Activated CD4-positive, alpha-beta memory T cell treated with anti-CD3 and anti-CD28 coated beads, Interleukin-2, amount 10 ng/mL, durations not matched to agents 7 days and 5 days (primary cell): ENCODE measurements around the gene ZNF444. TPM values are rescaled to one million over a fixed set of nuclear protein-coding genes. Genes with fewer than 3 reads are reported as not detected.

ENCODE experiments used
- CTCF ChIA-PET: fragments of 350-600 bp; sonication (Branson Sonifier 250); formaldehyde crosslinking; loops from one replicate; lab custom pipeline; 2021; ENCODE audit warnings: antibody characterized with exemption, inconsistent platforms; lab: Charles Lee
- POLR2A ChIA-PET: fragments of 350-600 bp; sonication (Branson Sonifier 250); formaldehyde crosslinking; loops from one replicate; lab custom pipeline; 2021; ENCODE audit warnings: antibody characterized with exemption; lab: Charles Lee
- DNase-seq: peaks from one replicate; pipeline ENCODE4 v3.0.0-alpha.2; 2020
- H3K27ac Mint-ChIP-seq: one replicate; pipeline ENCODE4 v1.8.0; 2021; ENCODE audit warnings: mild to moderate bottlenecking, mixed read lengths
- H3K27me3 Mint-ChIP-seq: one replicate; pipeline ENCODE4 v1.8.0; 2021; ENCODE audit warnings: mixed read lengths
- H3K36me3 Mint-ChIP-seq: one replicate; pipeline ENCODE4 v1.8.0; 2021; ENCODE audit warnings: low read depth, mixed read lengths
- H3K4me1 Mint-ChIP-seq: one replicate; pipeline ENCODE4 v1.8.0; 2021; ENCODE audit warnings: mixed read lengths
- H3K4me3 Mint-ChIP-seq: one replicate; pipeline ENCODE4 v1.8.0; 2021; ENCODE audit warnings: mild to moderate bottlenecking, mixed read lengths
- H3K9me3 Mint-ChIP-seq: one replicate; pipeline ENCODE4 v1.8.0; 2021; ENCODE audit warnings: mixed read lengths
- total RNA-seq, 2 experiments: library from RNA; stranded (reverse); gene quantifications; one replicate each; pipeline ENCODE4 v1.2.3, GENCODE V29; 2021

The ZNF444 gene
- total RNA-seq, 2 experiments from 2014 or later: 25.7 to 26.3 TPM

- H3K9me3 Mint-ChIP-seq: no peaks in the 10 kb centered on the region
Measured at GRCh38 chr19:56134654-56134921, 6.5 kb upstream of the ZNF444 start.

DNA sequence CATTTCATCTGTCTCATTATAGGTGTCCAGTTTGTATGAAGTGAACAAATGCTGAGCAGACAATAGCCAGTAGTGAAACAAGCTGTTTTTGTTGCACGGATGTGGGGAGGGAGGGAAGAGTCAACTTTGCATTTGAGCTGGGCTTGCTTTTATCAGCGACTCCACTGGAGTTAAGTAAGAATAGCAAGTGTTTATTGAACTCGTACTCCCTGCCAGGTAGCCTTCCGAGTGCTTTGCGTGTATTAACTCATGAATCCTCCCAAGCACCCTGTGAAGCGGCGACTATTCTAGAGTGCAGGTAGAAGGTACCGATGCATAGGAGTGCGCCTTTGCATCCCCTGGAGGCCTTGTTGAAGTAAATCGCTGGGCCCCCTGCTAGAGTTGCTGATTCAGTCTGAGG, 4.7 kb upstream of the ZNF444 start:
- POLR2A ChIA-PET: interaction anchor here (0.8 to 1.7 kb wide), 2 partner anchors 11 to 16 kb away, joined by 3 to 6 read pairs; partner anchors contain the start of gene ZNF787

More at GRCh38 chr19:56134654-56134921, 6.5 kb upstream of the ZNF444 start:
- no peaks in the 10 kb centered on the region for H3K27me3 Mint-ChIP-seq
- ChIA-PET CTCF (interaction anchor here (0.8 kb wide), 1 partner anchor 37 kb away, joined by 3 read pairs; no protein-coding TSS in a partner anchor), POLR2A (interaction anchor here (1.5 kb wide), 1 partner anchor 14 kb away, joined by 5 read pairs; the partner anchor contains the start of gene ZNF787)
- H3K27ac Mint-ChIP-seq: no peak overlapping the region
- no peaks in the 10 kb centered on the region for H3K36me3 Mint-ChIP-seq
- no peak for DNase-seq
- H3K4me3 Mint-ChIP-seq: no peak overlapping the region
- peaks cover 6% of the 10 kb centered on the region for H3K4me1 Mint-ChIP-seq

GRCh38 chr19:56137405-56137804, 3.7 kb upstream of the ZNF444 start:
- Mint-ChIP-seq H3K4me3 (no peak overlapping the region), H3K27ac (no peak overlapping the region), H3K4me1 (peaks cover 23% of the 10 kb centered on the region), H3K36me3 (no peaks in the 10 kb centered on the region), H3K27me3 (no peaks in the 10 kb centered on the region), H3K9me3 (no peaks in the 10 kb centered on the region)
- ChIA-PET POLR2A (interaction anchor here (0.6 to 1.7 kb wide), 2 partner anchors 17 to 464 kb away, joined by 3 to 6 read pairs; partner anchors contain the start of gene ZNF787), CTCF (no interaction called here)
- DNase-seq: no peak

More for the DNA sequence above, 4.7 kb upstream of the ZNF444 start:
- Mint-ChIP-seq H3K36me3 (no peaks in the 10 kb centered on the region), H3K4me1 (peaks cover 16% of the 10 kb centered on the region), H3K4me3 (no peak overlapping the region), H3K9me3 (no peaks in the 10 kb centered on the region), H3K27me3 (no peaks in the 10 kb centered on the region), H3K27ac (no peak overlapping the region)
- CTCF ChIA-PET: interaction anchor here (0.7 kb wide), 1 partner anchor 54 kb away, joined by 5 read pairs; no protein-coding TSS in a partner anchor
- DNase-seq: no peak

- Mint-ChIP-seq H3K4me1 (peaks cover 29% of the 10 kb centered on the region), H3K9me3 (no peaks in the 10 kb centered on the region), H3K36me3 (no peaks in the 10 kb centered on the region), H3K27ac (no peak overlapping the region), H3K4me3 (no peak overlapping the region), H3K27me3 (no peaks in the 10 kb centered on the region)
- ChIA-PET POLR2A (interaction anchor here (1.1 to 1.5 kb wide), 2 partner anchors 15 to 17 kb away, joined by 3 to 4 read pairs; partner anchors contain the start of gene ZNF787), CTCF (interaction anchor here (1.0 kb wide), 1 partner anchor 115 kb away, joined by 3 read pairs; no protein-coding TSS in a partner anchor)
- DNase-seq: no peak
Measured at GRCh38 chr19:56138069-56138468, 3.0 kb upstream of the ZNF444 start.

GRCh38 chr19:56139847-56140582, 1.1 kb upstream of the ZNF444 start:
- H3K9me3 Mint-ChIP-seq: no peaks in the 10 kb centered on the region
- H3K27me3 Mint-ChIP-seq: no peaks in the 10 kb centered on the region
- CTCF ChIA-PET: no interaction called here
- POLR2A ChIA-PET: interaction anchor here (1.3 to 3.0 kb wide), 4 partner anchors 18 to 59 kb away, joined by 3 to 20 read pairs (median 4); partner anchors contain the start of gene ZNF787
- peak overlapping the region; percentile 83 for H3K27ac Mint-ChIP-seq
- H3K4me1 Mint-ChIP-seq: peaks cover 40% of the 10 kb centered on the region
- no peaks in the 10 kb centered on the region for H3K36me3 Mint-ChIP-seq
- peak overlapping the region; percentile 76 for H3K4me3 Mint-ChIP-seq
- DNase-seq: no peak

DNA sequence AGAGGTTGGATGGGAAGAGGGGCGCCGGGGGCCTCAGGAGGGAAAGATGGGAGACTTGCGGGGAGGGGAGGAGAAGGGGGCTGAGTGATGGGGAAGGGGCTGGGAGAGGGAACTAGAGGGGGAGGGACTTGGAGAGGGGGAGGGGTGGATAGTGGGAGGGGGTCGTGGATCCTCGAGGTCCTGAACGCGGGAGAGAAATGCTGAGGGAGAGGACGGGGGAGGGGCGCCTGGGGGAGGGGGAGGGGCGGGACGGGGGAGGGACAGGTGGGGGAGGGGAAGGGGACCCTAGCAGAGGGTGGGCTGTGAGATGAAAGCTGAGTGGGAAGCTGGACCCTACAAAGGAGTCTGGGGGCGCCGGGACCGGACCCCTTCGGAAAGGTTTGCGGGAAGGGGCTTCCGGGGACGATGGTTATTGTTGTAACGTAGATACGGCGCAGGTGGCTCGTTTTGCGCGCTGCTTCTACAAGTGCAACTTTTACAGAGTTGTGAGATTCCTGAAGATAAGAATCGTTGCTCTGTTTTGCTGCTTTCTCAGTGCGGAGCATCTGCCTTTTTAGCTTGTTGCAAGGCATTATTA, 418 bp downstream of the ZNF444 start:
- peak; percentile 36 for DNase-seq
- H3K4me3 Mint-ChIP-seq: peak overlapping the region; percentile 76

GRCh38 chr19:56142087-56142787, 1.1 kb downstream of the ZNF444 start:
- no peak for DNase-seq
- Mint-ChIP-seq H3K4me3 (peak overlapping the region; percentile 76), H3K9me3 (no peaks in the 10 kb centered on the region), H3K4me1 (peaks cover 40% of the 10 kb centered on the region), H3K27me3 (no peaks in the 10 kb centered on the region), H3K27ac (peak overlapping the region; percentile 54), H3K36me3 (no peaks in the 10 kb centered on the region)
- ChIA-PET CTCF (no interaction called here), POLR2A (interaction anchor here (1.2 to 3.0 kb wide), 2 partner anchors 22 to 256 kb away, joined by 3 to 20 read pairs; partner anchors contain the start of gene ZNF787)

More for the DNA sequence above, 418 bp downstream of the ZNF444 start:
- Mint-ChIP-seq H3K36me3 (no peaks in the 10 kb centered on the region), H3K27ac (peak overlapping the region; percentile 83), H3K4me1 (peaks cover 40% of the 10 kb centered on the region), H3K9me3 (no peaks in the 10 kb centered on the region), H3K27me3 (no peaks in the 10 kb centered on the region)
- ChIA-PET POLR2A (interaction anchor here (1.0 to 3.0 kb wide), 5 partner anchors 11 to 257 kb away, joined by 3 to 20 read pairs (median 3); partner anchors contain the start of gene ZNF787), CTCF (no interaction called here)

DNA sequence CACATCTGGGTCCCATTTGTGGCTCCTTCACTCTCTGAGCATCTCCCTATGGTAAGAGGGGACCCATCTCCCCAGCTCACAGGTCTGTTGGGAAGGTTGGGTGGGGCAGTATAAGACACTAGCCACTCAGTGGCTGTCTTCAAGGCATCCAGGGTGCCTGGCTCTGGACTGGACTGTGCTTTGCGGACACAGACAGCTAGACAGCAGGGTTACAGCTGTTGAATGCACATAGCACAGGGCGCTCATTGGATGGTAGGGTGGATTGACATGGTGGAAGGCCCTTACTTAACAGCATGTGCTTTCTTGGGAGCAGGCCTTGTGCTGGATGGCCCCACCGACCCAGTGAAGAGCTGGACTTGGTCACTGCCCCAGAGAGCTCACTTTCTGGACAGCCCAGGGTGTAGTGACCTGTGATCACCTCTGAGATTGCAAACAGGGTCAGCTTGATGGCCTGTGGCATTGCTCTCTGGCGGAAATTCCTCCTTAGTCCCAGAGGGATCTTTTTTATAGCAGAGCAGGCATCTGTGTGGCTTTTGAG, 1.9 kb downstream of the ZNF444 start:
- no peaks in the 10 kb centered on the region for H3K27me3 Mint-ChIP-seq
- CTCF ChIA-PET: no interaction called here
- POLR2A ChIA-PET: interaction anchor here (3.0 kb wide), 1 partner anchor 23 kb away, joined by 20 read pairs; the partner anchor contains the start of gene ZNF787
- no peaks in the 10 kb centered on the region for H3K9me3 Mint-ChIP-seq
- H3K27ac Mint-ChIP-seq: no peak overlapping the region
- peaks cover 40% of the 10 kb centered on the region for H3K4me1 Mint-ChIP-seq
- H3K4me3 Mint-ChIP-seq: no peak overlapping the region
- peaks cover 2% of the 10 kb centered on the region for H3K36me3 Mint-ChIP-seq
- DNase-seq: no peak

DNA sequence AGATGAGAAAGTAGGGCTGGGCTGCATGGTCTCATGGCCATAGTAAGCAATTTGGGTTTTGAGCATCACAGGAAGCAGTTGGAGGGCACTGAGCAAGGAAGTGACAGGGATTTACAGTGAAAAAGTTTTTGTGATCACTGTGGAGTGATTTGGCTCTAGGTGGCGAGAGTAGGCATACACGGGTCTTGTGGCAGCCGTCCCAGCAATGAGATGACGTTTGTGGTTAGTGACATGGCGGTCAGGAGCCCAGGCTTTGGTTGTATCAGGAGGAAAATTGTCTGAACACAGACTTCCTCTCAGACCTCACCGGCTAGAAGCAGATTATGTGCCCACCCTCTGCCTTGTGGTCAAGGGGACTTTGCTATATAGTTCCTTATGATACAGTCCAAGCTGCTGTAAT, 3.3 kb downstream of the ZNF444 start:
- POLR2A ChIA-PET: no interaction called here
- H3K27ac Mint-ChIP-seq: peak overlapping the region; percentile 77
- CTCF ChIA-PET: interaction anchor here (1.3 kb wide), 1 partner anchor 11 kb away, joined by 3 read pairs; no protein-coding TSS in a partner anchor
- no peak overlapping the region for H3K4me3 Mint-ChIP-seq
- peaks cover 35% of the 10 kb centered on the region for H3K4me1 Mint-ChIP-seq
- peaks cover 9% of the 10 kb centered on the region for H3K36me3 Mint-ChIP-seq
- no peaks in the 10 kb centered on the region for H3K27me3 Mint-ChIP-seq
- no peak for DNase-seq
- no peaks in the 10 kb centered on the region for H3K9me3 Mint-ChIP-seq

DNA sequence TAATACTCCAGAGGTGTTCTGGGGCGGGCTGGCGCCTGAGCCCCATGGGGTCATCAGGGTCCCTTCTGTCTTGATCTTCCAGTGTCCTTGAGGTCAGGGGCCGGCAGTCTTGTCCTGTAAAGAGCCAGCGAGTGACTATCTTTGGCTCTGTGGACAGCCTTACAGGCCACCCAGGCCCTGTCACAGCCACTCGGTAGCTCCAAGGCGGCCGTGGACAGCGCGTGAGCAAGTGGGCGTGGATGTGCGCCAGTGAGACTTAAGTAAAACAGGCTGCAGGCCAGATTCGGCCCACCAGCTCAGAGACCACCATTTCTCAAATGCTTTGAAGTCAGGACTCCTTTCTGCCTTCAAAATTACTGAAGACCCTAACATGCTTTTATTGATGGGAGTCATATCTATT, 3.7 kb downstream of the ZNF444 start:
- ChIA-PET POLR2A (no interaction called here), CTCF (interaction anchor here (1.3 kb wide), 1 partner anchor 10 kb away, joined by 3 read pairs; no protein-coding TSS in a partner anchor)
- H3K27ac Mint-ChIP-seq: no peak overlapping the region
- no peaks in the 10 kb centered on the region for H3K9me3 Mint-ChIP-seq
- no peak overlapping the region for H3K4me3 Mint-ChIP-seq
- peaks cover 31% of the 10 kb centered on the region for H3K4me1 Mint-ChIP-seq
- H3K36me3 Mint-ChIP-seq: peaks cover 14% of the 10 kb centered on the region
- H3K27me3 Mint-ChIP-seq: no peaks in the 10 kb centered on the region
- no peak for DNase-seq

GRCh38 chr19:56145698-56146097, 4.6 kb downstream of the ZNF444 start:
- H3K4me1 Mint-ChIP-seq: peaks cover 24% of the 10 kb centered on the region
- ChIA-PET CTCF (no interaction called here), POLR2A (no interaction called here)
- H3K4me3 Mint-ChIP-seq: no peak overlapping the region
- H3K9me3 Mint-ChIP-seq: no peaks in the 10 kb centered on the region
- DNase-seq: no peak
- H3K27me3 Mint-ChIP-seq: no peaks in the 10 kb centered on the region
- H3K27ac Mint-ChIP-seq: no peak overlapping the region
- H3K36me3 Mint-ChIP-seq: peaks cover 20% of the 10 kb centered on the region

DNA sequence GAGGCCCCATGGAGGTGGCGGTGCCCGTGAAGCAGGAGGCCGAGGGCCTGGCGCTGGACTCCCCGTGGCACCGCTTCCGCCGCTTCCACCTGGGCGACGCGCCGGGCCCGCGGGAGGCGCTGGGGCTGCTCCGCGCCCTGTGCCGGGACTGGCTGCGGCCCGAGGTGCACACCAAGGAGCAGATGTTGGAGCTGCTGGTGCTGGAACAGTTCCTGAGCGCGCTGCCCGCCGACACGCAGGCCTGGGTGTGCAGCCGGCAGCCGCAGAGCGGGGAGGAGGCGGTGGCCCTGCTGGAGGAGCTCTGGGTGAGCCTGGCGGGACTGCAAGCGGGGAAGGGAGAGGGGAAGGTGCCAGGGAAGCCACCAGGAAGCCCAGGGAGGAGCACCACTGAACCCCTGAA, 5.8 kb downstream of the ZNF444 start:
- DNase-seq: no peak
- Mint-ChIP-seq H3K36me3 (peaks cover 20% of the 10 kb centered on the region), H3K27me3 (no peaks in the 10 kb centered on the region), H3K4me1 (peaks cover 22% of the 10 kb centered on the region), H3K27ac (no peak overlapping the region), H3K9me3 (no peaks in the 10 kb centered on the region), H3K4me3 (no peak overlapping the region)
- ChIA-PET CTCF (no interaction called here), POLR2A (interaction anchor here (0.9 kb wide), 1 partner anchor 10 kb away, joined by 3 read pairs; no protein-coding TSS in a partner anchor)
